Epithelial cell of esophagus (primary cell): ENCODE data around the gene PODNL1.

Source experiments
- DNase-seq: peaks from one replicate; pipeline ENCODE4 v3.0.0; 2010; ENCODE audit warnings: low read depth
- H3K4me3 ChIP-seq: 2 replicates; pipeline ENCODE4 v1.5.1; 2011; ENCODE audit warnings: mild to moderate bottlenecking, low read length, control low read depth
- TF ChIP-seq, protein P1 (sequence below): IDR thresholded peaks from 2 replicates; pipeline ENCODE4 v1.5.1; 2011; ENCODE audit warnings: low read depth, mild to moderate bottlenecking, low read length, control low read depth, inconsistent platforms; ENCODE audit not compliant: insufficient read depth; ENCODE audit errors: missing control alignments

Gene PODNL1

DNA sequence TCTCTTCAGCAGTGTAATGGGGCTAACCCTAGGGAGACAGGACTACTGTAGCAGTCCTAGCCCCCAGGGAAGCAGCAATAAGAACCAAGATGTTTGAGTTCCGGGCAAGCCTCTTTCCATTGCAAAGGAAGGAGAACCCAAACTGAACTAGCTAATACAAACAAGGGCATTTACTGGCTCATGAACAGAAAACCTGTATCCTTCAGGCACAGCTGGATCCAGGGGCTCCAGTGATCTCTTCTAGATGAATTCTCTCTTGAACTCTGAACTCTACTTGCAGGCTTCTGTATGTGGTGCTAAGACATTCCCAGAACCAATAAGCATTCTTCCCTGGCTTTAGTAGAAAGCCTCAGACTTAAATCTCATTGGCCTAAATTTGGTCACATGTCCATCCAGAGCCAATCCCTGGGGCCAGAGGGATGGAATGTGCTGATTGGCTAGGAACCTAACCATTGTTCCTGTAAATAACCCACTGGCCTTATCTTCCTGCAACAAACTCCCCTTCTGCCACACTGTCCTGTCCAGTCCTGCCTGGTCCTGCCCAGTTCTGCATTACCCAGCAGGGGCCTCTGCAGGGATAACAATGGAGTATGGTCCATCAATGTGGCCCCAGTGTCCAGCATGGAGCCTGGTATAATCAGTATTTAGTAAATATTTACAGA is 3.9 kb upstream of the PODNL1 start:
- no peak overlapping the region for H3K4me3 ChIP-seq
- no peak for DNase-seq
- TF ChIP-seq, protein P1, sequence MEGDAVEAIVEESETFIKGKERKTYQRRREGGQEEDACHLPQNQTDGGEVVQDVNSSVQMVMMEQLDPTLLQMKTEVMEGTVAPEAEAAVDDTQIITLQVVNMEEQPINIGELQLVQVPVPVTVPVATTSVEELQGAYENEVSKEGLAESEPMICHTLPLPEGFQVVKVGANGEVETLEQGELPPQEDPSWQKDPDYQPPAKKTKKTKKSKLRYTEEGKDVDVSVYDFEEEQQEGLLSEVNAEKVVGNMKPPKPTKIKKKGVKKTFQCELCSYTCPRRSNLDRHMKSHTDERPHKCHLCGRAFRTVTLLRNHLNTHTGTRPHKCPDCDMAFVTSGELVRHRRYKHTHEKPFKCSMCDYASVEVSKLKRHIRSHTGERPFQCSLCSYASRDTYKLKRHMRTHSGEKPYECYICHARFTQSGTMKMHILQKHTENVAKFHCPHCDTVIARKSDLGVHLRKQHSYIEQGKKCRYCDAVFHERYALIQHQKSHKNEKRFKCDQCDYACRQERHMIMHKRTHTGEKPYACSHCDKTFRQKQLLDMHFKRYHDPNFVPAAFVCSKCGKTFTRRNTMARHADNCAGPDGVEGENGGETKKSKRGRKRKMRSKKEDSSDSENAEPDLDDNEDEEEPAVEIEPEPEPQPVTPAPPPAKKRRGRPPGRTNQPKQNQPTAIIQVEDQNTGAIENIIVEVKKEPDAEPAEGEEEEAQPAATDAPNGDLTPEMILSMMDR: no peak

DNA sequence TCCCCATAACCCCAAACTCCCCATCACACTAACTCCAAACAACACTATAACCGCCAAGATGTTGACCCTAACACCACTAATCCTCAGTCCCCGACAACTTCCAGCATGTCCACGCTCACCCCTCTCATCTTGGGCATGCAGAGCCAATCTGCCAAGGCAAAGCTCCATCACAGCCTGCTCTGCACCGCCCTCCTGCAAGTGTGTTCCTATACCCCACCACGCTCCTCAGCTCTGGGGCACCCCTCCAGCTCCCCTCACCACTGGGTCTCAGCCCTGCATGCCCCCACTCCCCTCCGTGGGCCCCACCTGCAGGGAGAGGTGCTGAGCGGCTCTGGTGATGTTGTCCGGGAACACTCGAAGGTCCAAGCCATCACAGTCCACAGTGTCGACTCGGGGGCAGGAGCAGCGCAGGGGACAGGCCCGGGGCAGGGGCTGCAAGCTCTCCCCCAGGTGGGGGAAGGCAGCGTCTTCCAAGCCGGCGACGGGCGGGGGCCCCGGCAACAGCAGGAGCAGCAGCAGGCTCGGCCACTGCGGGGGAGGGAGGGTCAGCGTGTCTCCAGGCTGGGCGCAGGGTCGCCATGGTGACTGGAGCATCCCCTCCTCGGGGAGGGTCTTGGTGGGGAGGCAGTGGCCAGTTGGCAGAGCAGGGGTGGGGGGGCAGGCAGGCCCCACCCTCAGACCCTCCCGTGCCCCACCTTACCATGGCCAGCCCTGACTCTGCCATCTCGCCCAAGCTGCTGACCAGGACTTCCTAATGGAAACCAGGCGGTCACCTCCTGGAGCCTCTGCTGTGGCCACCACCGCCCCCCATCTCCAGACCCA is 527 bp downstream of the PODNL1 start:
- DNase-seq: no peak
- TF ChIP-seq, protein P1: no peak
- H3K4me3 ChIP-seq: no peak overlapping the region

DNA sequence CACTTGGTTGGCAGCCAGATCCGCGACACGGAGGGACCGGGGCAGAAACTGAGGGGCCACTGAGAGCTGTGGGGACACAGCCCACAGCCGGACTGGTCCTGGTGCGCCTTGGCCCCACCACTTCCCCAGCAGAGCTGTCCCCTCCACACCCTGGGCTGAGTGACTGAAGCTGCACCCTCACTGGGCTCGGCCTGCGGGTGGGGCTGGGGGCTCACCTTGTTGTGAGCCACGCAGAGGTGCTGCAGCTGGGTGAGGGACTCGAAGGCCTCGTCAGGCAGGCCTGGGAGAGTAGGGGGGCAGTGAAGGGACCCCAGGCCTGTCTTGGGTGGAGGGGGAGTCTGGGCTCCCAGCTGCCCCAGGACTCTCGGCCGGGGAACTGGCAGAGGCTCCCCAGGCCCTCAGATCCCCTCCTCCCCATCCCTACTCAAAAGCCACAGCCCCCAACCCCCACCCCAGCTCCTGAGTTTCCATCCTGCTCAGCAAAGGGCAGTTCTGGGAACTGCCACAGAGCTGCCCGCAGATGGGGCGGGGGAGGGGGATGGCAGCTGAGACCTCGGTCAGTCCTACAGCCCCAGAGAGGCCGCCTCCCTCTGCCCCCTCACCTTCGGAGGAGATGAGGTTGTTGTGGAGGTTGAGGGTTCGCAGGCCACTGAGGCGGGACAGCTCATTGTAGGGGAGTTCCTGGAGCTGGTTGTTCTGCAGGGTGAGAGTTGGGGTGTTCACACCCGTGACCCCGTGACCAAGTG is 2.3 kb downstream of the PODNL1 start:
- no peak overlapping the region for H3K4me3 ChIP-seq
- no peak for DNase-seq
- TF ChIP-seq, protein P1: no peak

DNA sequence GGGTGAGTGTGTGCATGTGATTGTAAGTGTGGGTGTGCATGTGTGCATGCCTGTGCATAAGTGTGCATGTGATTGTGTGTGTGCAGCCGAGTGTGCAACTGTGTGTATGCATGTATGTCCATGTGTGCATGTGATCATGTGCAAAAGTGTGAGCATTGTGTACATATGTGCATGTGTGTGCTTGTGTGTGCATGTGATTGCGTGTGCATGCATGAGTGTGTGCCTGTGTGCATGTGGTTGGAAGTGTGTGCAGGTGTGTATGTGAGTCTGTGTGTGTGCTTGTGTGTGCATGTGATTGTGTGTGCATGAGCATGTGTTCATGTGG is 3.5 kb downstream of the PODNL1 start:
- DNase-seq: no peak
- TF ChIP-seq, protein P1: no peak

DNA sequence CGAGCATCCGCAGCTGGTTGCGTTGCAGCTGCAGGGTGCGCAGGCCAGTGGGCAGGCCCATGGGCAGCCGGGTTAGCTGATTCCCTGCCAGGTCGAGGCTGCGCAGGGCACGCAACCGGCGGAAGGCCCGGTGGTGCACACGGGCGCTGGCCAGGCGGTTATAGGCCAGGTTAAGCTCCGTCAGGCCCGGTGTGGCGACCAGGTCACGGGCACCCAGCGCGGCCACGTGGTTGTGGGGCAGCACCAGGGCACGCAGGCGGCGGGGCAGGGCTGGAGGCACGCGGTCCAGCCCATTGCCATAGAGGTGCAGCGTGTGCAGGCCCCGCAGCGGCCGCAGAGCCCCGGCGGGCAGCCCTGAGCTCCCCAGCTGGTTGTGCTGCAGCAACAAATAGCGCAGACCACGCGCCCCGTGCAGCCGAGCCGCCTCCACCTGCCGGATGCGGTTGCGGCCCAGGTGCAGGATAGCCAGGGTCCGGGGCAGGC is 5.3 kb downstream of the PODNL1 start:
- no peak overlapping the region for H3K4me3 ChIP-seq
- TF ChIP-seq, protein P1: no peak
- no peak for DNase-seq

More for the DNA sequence above, 3.5 kb downstream of the PODNL1 start:
- H3K4me3 ChIP-seq: no peak overlapping the region

DNA sequence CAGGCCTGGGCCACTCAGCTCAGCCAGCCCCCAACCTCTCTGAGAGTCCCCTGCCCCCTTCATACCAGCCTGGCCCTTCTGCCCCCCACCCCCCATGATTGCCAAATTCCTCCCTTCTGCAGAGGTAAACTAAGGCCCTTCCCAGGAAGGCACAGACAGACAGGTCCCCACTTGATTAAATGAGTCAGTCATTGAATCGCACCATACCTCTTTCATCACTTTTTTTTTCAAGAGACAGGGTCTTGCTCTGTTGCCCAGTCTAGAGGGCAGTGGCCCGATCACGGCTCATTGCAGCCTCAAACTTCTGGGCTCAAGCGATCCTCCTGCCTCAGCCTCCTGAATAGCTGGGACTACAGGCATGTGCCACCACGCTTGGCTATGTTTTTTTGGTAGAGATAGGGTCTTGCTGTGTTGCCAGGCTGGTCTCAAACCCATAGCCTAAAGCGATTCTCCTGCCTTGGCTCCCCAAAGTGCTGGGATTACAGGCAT is 6.0 kb downstream of the PODNL1 start:
- TF ChIP-seq, protein P1: no peak
- DNase-seq: peak; percentile 69
- H3K4me3 ChIP-seq: no peak overlapping the region
